Measurements from ENCODE around the gene SPATA32.

DNA sequence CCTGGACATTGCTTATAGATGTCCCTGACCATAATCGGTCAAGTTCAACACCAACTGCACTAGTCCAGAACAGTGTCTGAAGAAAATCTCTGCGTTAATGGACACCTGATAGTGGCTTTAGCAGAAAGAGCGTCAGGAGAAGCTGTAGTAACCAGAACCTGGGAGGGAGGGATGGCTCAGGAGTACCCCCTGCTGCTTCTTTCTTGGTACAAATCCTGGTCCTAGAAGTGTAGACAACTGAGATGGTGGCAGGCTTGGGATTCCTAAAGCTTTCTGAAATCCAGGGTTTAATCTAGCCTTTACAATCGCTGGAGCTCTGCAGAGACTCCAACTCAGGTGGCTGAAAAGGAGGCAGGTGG, 49.5 kb upstream of the SPATA32 start:
- TF ChIP-seq POLR2AphosphoS5 (IDR thresholded peaks at IDR 0.05; ENCODE audit: low read depth, low read length) = no peak
- TF ChIP-seq, protein P1, sequence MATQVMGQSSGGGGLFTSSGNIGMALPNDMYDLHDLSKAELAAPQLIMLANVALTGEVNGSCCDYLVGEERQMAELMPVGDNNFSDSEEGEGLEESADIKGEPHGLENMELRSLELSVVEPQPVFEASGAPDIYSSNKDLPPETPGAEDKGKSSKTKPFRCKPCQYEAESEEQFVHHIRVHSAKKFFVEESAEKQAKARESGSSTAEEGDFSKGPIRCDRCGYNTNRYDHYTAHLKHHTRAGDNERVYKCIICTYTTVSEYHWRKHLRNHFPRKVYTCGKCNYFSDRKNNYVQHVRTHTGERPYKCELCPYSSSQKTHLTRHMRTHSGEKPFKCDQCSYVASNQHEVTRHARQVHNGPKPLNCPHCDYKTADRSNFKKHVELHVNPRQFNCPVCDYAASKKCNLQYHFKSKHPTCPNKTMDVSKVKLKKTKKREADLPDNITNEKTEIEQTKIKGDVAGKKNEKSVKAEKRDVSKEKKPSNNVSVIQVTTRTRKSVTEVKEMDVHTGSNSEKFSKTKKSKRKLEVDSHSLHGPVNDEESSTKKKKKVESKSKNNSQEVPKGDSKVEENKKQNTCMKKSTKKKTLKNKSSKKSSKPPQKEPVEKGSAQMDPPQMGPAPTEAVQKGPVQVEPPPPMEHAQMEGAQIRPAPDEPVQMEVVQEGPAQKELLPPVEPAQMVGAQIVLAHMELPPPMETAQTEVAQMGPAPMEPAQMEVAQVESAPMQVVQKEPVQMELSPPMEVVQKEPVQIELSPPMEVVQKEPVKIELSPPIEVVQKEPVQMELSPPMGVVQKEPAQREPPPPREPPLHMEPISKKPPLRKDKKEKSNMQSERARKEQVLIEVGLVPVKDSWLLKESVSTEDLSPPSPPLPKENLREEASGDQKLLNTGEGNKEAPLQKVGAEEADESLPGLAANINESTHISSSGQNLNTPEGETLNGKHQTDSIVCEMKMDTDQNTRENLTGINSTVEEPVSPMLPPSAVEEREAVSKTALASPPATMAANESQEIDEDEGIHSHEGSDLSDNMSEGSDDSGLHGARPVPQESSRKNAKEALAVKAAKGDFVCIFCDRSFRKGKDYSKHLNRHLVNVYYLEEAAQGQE (IDR thresholded peaks at IDR 0.05; ENCODE audit: insufficient read depth in 1 of 2, low read depth in 2 of 2, low read length in 2 of 2) = no peak

Measured in PFSK-1 (cell line).